GM19372 (cell line): ENCODE measurements around the gene DNAH14.
"Not testable (repeated sequence)": the region's sequence is repeated elsewhere in the genome, so short reads cannot be mapped to it uniquely, and the experiment has no call there.

Experiments
- ATAC-seq: cut with Tn5 transposase; IDR thresholded peaks from one replicate; pipeline ENCODE4 v1.9.1; 2021; ENCODE audit warnings: mild to moderate bottlenecking, low read depth, moderate library complexity; ENCODE audit not compliant: unreplicated experiment

DNAH14 gene

GRCh38 chr1:225137976-225138375 lies 208.5 kb downstream of the DNAH14 start:
- no peak for ATAC-seq

- ATAC-seq = no peak
Measured at GRCh38 chr1:225143001-225143400, 213.5 kb downstream of the DNAH14 start.

GRCh38 chr1:225146478-225146877 lies 217.0 kb downstream of the DNAH14 start:
- ATAC-seq = no peak

- not testable (repeated sequence) for ATAC-seq
Measured at GRCh38 chr1:225147791-225148190, 218.3 kb downstream of the DNAH14 start.

- no peak for ATAC-seq
Measured at GRCh38 chr1:225152061-225152460, 222.6 kb downstream of the DNAH14 start.

- ATAC-seq = no peak
Measured at GRCh38 chr1:225155555-225155954, 226.1 kb downstream of the DNAH14 start.

GRCh38 chr1:225156254-225156653 lies 226.8 kb downstream of the DNAH14 start:
- no peak for ATAC-seq

- no peak for ATAC-seq
Measured at GRCh38 chr1:225158291-225158690, 228.8 kb downstream of the DNAH14 start.

- no peak for ATAC-seq
Measured at GRCh38 chr1:225159793-225160192, 230.3 kb downstream of the DNAH14 start.

GRCh38 chr1:225177409-225177808 lies 247.9 kb downstream of the DNAH14 start:
- not testable (repeated sequence) for ATAC-seq

- ATAC-seq = no peak
Measured at GRCh38 chr1:225179686-225180085, 250.2 kb downstream of the DNAH14 start.

GRCh38 chr1:225182716-225183115 lies 253.2 kb downstream of the DNAH14 start:
- no peak for ATAC-seq

- no peak for ATAC-seq
Measured at GRCh38 chr1:225191199-225191753, 261.8 kb downstream of the DNAH14 start.

- ATAC-seq = no peak
Measured at GRCh38 chr1:225201447-225201846, 272.0 kb downstream of the DNAH14 start.

- ATAC-seq = no peak
Measured at GRCh38 chr1:225207791-225208190, 278.3 kb downstream of the DNAH14 start.

- ATAC-seq = no peak
Measured at GRCh38 chr1:225209153-225209552, 279.7 kb downstream of the DNAH14 start.

GRCh38 chr1:225210180-225210579 lies 280.7 kb downstream of the DNAH14 start:
- not testable (repeated sequence) for ATAC-seq

- ATAC-seq = not testable (repeated sequence)
Measured at GRCh38 chr1:225211694-225212442, 282.4 kb downstream of the DNAH14 start.

GRCh38 chr1:225224287-225224686 lies 294.8 kb downstream of the DNAH14 start:
- ATAC-seq = no peak

GRCh38 chr1:225225681-225226080 lies 296.2 kb downstream of the DNAH14 start:
- no peak for ATAC-seq

- ATAC-seq = no peak
Measured at GRCh38 chr1:225228871-225229303, 299.4 kb downstream of the DNAH14 start.

- ATAC-seq = not testable (repeated sequence)
Measured at GRCh38 chr1:225229429-225229828, 300.0 kb downstream of the DNAH14 start.
